Fibroblast of lung (primary cell): ENCODE results near the gene GLB1L3. TPM values are rescaled to one million over a fixed set of nuclear protein-coding genes. Genes with fewer than 3 reads are reported as not detected.

ENCODE experiments used
- DNase-seq, 2 donors: peaks; one replicate each; pipeline versions ENCODE4 v3.0.0 to v3.0.0-alpha.2; 2010; ENCODE audit warnings: low read depth in 2 of 2
- H2AFZ ChIP-seq: 2 replicates; pipeline ENCODE4 v1.5.1; 2012; ENCODE audit warnings: low read length, control low read depth, inconsistent platforms
- H3K27ac ChIP-seq: 2 replicates; pipeline ENCODE4 v1.5.1; 2011; ENCODE audit warnings: low read length, control low read depth; ENCODE audit not compliant: insufficient read depth
- H3K27me3 ChIP-seq: 2 replicates; pipeline ENCODE4 v1.5.1; 2011; ENCODE audit warnings: mild to moderate bottlenecking, low read length; ENCODE audit not compliant: control insufficient read depth, insufficient read depth
- H3K36me3 ChIP-seq: 2 replicates; pipeline ENCODE4 v1.5.1; 2011; ENCODE audit warnings: low read length; ENCODE audit not compliant: control insufficient read depth, insufficient read depth
- H3K4me1 ChIP-seq: 2 replicates; pipeline ENCODE4 v1.5.1; 2011; ENCODE audit warnings: low read length; ENCODE audit not compliant: control insufficient read depth, insufficient read depth; ENCODE audit errors: extremely low read depth
- H3K4me2 ChIP-seq: 2 replicates; pipeline ENCODE4 v1.5.1; 2011; ENCODE audit warnings: low read length, control low read depth; ENCODE audit not compliant: insufficient read depth; ENCODE audit errors: extremely low read depth
- H3K4me3 ChIP-seq, 4 experiments: fragments of 200-600 bp in 1 of 4; sonication (generic) in 1 of 4; replicated peaks in 1 of 4; 2 replicates each; pipeline ENCODE4 v1.5.1; 2011 to 2016; ENCODE audit warnings: low read length in 4 of 4, low read depth in 3 of 4, mild to moderate bottlenecking in 3 of 4, control low read depth in 2 of 4, inconsistent platforms in 1 of 4, mixed read lengths in 1 of 4; ENCODE audit not compliant: insufficient read depth in 1 of 4; ENCODE audit errors: control extremely low read depth in 1 of 4
- H3K79me2 ChIP-seq: 2 replicates; pipeline ENCODE4 v1.5.1; 2012; ENCODE audit warnings: mild to moderate bottlenecking, low read length, inconsistent platforms; ENCODE audit not compliant: control insufficient read depth, insufficient read depth
- H3K9ac ChIP-seq: 2 replicates; pipeline ENCODE4 v1.5.1; 2011; ENCODE audit warnings: mild to moderate bottlenecking, low read length, control low read depth; ENCODE audit not compliant: insufficient read depth
- H3K9me3 ChIP-seq: 2 replicates; pipeline ENCODE4 v1.5.1; 2012; ENCODE audit warnings: low read depth, low read length; ENCODE audit not compliant: control insufficient read depth, insufficient read depth
- H4K20me1 ChIP-seq: 2 replicates; pipeline ENCODE4 v1.5.1; 2011; ENCODE audit warnings: low read length; ENCODE audit not compliant: control insufficient read depth, insufficient read depth; ENCODE audit errors: extremely low read depth
- EZH2 ChIP-seq: IDR thresholded peaks from 2 replicates; pipeline ENCODE4 v1.5.1; 2012; ENCODE audit warnings: low read length, control low read depth, mild to moderate bottlenecking; ENCODE audit errors: missing control alignments
- polyA plus RNA-seq, 2 donors: library from polyadenylated mRNA; depleted of rRNA in 1 of 2; stranded (reverse) in 1 of 2; unstranded in 1 of 2; fragments of >200 nt; gene quantifications; 2 replicates each; pipeline ENCODE4 v1.2.1, GENCODE V29; 2011 to 2012; ENCODE audit warnings: missing spikeins in 1 of 2
- total RNA-seq: library from RNA; depleted of rRNA; stranded (reverse); fragments of >200 nt; gene quantifications from 2 replicates; pipeline ENCODE4 v1.2.1, GENCODE V29; 2014
- TF ChIP-seq, protein P1 (sequence below), 2 donors: IDR thresholded peaks in 1 of 2; conservative IDR thresholded peaks in 1 of 2; 1 replicate in 1 of 2; 2 replicates in 1 of 2; pipeline ENCODE4 v1.5.1; 2011 to 2012; ENCODE audit warnings: low read length in 2 of 2, control low read depth in 1 of 2, inconsistent platforms in 1 of 2, low read depth in 1 of 2, mild to moderate bottlenecking in 1 of 2

GLB1L3 gene
- total and polyA plus RNA-seq, 2 donors (not counting 1 experiment from before 2014, with no cell fraction given) = not detected

DNA sequence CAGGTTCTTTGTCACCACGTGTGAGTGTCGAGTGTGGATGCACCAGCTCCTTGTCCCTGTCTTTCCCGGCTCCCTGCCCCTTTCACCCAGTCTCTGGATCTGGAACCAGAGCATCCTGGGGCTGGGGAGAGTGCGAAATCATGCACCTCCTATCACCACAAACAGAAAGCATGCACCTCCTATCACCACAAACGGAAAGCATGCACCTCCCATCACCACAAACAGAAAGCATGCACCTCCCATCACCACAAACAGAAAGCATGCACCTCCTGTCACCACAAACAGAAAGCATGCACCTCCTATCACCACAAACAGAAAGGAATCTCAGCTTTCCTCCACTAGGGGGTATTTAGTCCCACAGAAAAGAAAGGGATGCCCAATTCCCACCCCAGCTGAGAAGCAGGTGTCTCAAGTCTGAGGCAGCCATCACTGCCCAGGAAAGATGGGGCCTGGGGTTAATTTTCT is 5.9 kb upstream of the GLB1L3 start:
- DNase-seq = no peak
- Histone ChIP-seq H4K20me1 (no peaks in the 10 kb centered on the region), H3K27me3 (peaks cover 20% of the 10 kb centered on the region), H3K79me2 (no peaks in the 10 kb centered on the region), H3K4me2 (no peak overlapping the region), H3K27ac (no peak overlapping the region), H3K4me1 (no peaks in the 10 kb centered on the region), H3K4me3 (no peak overlapping the region), H3K9me3 (no peaks in the 10 kb centered on the region), H3K36me3 (no peaks in the 10 kb centered on the region), H3K9ac (no peak overlapping the region), H2AFZ (no peak overlapping the region)
- TF ChIP-seq, protein P1, sequence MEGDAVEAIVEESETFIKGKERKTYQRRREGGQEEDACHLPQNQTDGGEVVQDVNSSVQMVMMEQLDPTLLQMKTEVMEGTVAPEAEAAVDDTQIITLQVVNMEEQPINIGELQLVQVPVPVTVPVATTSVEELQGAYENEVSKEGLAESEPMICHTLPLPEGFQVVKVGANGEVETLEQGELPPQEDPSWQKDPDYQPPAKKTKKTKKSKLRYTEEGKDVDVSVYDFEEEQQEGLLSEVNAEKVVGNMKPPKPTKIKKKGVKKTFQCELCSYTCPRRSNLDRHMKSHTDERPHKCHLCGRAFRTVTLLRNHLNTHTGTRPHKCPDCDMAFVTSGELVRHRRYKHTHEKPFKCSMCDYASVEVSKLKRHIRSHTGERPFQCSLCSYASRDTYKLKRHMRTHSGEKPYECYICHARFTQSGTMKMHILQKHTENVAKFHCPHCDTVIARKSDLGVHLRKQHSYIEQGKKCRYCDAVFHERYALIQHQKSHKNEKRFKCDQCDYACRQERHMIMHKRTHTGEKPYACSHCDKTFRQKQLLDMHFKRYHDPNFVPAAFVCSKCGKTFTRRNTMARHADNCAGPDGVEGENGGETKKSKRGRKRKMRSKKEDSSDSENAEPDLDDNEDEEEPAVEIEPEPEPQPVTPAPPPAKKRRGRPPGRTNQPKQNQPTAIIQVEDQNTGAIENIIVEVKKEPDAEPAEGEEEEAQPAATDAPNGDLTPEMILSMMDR (conservative IDR thresholded peaks at IDR 0.05 in 1 of 2, IDR thresholded peaks at IDR 0.05 in 1 of 2; ENCODE audit: low read depth in 1 of 2, low read length in 2 of 2) = peak in 1 of 2 donors; percentile 6
- TF ChIP-seq EZH2 = no peak

DNA sequence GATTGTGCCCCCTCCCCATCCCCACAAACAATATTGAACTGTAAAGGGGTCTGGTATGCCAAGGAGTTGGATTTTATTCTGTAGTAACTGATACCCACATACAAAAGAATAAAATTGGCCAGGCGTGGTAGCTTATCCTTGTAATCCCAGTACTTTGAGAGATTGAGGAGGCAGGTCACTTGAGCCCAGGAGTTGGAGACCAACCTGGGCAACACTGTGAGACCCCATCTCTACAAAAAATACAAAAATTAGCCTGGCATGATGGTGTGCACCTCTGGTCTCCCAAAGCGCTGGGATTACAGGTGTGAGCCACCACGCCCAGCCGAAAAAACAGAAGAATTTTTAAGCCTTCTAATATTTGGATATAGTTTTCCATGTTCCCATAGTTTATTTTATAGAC is 4.2 kb upstream of the GLB1L3 start:
- no peak for DNase-seq
- H3K4me3 ChIP-seq = no peak overlapping the region
- no peak overlapping the region for H3K27ac ChIP-seq
- no peaks in the 10 kb centered on the region for H4K20me1 ChIP-seq
- H3K79me2 ChIP-seq = no peaks in the 10 kb centered on the region
- no peaks in the 10 kb centered on the region for H3K9me3 ChIP-seq
- no peak overlapping the region for H2AFZ ChIP-seq
- no peaks in the 10 kb centered on the region for H3K4me1 ChIP-seq
- H3K4me2 ChIP-seq = no peak overlapping the region
- H3K36me3 ChIP-seq = no peaks in the 10 kb centered on the region
- TF ChIP-seq EZH2 = no peak
- TF ChIP-seq, protein P1 (conservative IDR thresholded peaks at IDR 0.05 in 1 of 2, IDR thresholded peaks at IDR 0.05 in 1 of 2; ENCODE audit: low read depth in 1 of 2, low read length in 2 of 2) = no peak
- peaks cover 37% of the 10 kb centered on the region for H3K27me3 ChIP-seq
- H3K9ac ChIP-seq = no peak overlapping the region

DNA sequence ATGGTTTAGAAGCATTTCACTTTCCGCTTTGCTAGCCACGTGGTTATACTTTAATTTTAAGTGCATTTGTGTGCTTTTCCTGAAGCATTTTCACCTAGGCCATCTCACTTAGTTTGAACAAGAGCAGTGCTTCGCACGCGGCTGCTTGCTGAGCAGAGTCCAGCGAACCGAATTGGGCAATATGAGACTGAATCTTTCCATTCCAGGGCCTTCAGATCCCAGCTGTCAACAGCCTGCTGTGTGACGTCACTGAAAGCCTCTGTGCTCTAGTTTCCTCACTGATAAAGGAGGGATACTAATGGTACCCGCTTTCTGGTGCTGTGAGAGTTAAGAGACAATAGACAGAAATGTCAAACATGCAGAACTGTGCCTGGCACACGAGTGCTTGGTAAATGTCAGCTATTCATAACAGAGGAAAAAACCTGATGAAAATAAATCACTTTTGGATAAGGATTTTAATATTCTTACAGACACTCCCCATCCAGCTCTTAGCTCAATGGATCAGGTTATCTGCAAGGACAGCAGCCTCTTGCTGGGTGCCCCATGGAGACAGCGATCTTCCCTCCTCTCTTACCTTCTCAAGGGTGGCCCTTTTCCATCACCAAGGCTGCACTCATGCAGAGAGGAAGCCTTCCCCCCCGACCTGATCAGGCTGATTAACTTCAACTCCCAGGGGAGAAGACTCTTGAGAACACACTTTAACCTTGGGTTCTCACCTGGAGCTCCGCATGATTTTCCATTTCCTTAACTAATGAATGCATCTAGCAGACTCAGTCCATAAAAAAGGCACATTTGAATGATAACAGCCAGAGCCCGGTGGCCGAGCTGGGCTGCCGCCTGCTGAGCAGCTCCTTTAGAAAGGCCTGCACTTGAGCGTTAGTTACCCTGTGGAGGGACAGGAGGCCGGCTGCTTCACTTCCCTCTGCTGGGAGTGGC is 3.5 kb upstream of the GLB1L3 start:
- Histone ChIP-seq H2AFZ (no peak overlapping the region), H3K27me3 (peaks cover 43% of the 10 kb centered on the region), H3K36me3 (no peaks in the 10 kb centered on the region), H4K20me1 (no peaks in the 10 kb centered on the region), H3K4me1 (no peaks in the 10 kb centered on the region), H3K4me2 (no peak overlapping the region), H3K79me2 (no peaks in the 10 kb centered on the region), H3K27ac (no peak overlapping the region), H3K4me3 (no peak overlapping the region), H3K9ac (no peak overlapping the region), H3K9me3 (no peaks in the 10 kb centered on the region)
- peak in 1 of 2 donors; percentile 83 for DNase-seq
- TF ChIP-seq EZH2 = no peak
- TF ChIP-seq, protein P1 (conservative IDR thresholded peaks at IDR 0.05 in 1 of 2, IDR thresholded peaks at IDR 0.05 in 1 of 2; ENCODE audit: low read depth in 1 of 2, low read length in 2 of 2) = no peak
